Astrocyte of the cerebellum (primary cell): ENCODE results near the gene RTN4R.

Experiments used
- DNase-seq: peaks from one replicate; pipeline ENCODE4 v3.0.0-alpha.2; 2011; ENCODE audit warnings: low read depth
- H3K4me3 ChIP-seq: 2 replicates; pipeline ENCODE4 v1.5.1; 2011; ENCODE audit warnings: mild to moderate bottlenecking, low read depth, low read length, moderate library complexity
- in situ Hi-C: cut with HindIII; loops from 2 replicates; pipeline ENCODE4 v1.10.0; 2017; ENCODE audit warnings: low sequenced_read_pairs
- TF ChIP-seq, protein P1 (sequence below): IDR thresholded peaks from 2 replicates; pipeline ENCODE4 v1.5.1; 2012; ENCODE audit warnings: low read length, low read depth, moderate library complexity, mild to moderate bottlenecking; ENCODE audit errors: missing control alignments

Gene RTN4R

GRCh38 chr22:20218987-20219386, 49.1 kb downstream of the RTN4R start:
- in situ Hi-C loops: no loop called here

GRCh38 chr22:20218326-20218872, 49.7 kb downstream of the RTN4R start:
- no peak for DNase-seq
- no peak overlapping the region for H3K4me3 ChIP-seq
- in situ Hi-C loops: no loop called here
- TF ChIP-seq, protein P1, sequence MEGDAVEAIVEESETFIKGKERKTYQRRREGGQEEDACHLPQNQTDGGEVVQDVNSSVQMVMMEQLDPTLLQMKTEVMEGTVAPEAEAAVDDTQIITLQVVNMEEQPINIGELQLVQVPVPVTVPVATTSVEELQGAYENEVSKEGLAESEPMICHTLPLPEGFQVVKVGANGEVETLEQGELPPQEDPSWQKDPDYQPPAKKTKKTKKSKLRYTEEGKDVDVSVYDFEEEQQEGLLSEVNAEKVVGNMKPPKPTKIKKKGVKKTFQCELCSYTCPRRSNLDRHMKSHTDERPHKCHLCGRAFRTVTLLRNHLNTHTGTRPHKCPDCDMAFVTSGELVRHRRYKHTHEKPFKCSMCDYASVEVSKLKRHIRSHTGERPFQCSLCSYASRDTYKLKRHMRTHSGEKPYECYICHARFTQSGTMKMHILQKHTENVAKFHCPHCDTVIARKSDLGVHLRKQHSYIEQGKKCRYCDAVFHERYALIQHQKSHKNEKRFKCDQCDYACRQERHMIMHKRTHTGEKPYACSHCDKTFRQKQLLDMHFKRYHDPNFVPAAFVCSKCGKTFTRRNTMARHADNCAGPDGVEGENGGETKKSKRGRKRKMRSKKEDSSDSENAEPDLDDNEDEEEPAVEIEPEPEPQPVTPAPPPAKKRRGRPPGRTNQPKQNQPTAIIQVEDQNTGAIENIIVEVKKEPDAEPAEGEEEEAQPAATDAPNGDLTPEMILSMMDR: no peak

More at GRCh38 chr22:20218987-20219386, 49.1 kb downstream of the RTN4R start:
- no peak overlapping the region for H3K4me3 ChIP-seq
- DNase-seq: no peak
- TF ChIP-seq, protein P1: no peak

- no peak overlapping the region for H3K4me3 ChIP-seq
- TF ChIP-seq, protein P1: no peak
- in situ Hi-C loops: no loop called here
- no peak for DNase-seq
Observed at GRCh38 chr22:20217563-20217962, 50.6 kb downstream of the RTN4R start.

DNA sequence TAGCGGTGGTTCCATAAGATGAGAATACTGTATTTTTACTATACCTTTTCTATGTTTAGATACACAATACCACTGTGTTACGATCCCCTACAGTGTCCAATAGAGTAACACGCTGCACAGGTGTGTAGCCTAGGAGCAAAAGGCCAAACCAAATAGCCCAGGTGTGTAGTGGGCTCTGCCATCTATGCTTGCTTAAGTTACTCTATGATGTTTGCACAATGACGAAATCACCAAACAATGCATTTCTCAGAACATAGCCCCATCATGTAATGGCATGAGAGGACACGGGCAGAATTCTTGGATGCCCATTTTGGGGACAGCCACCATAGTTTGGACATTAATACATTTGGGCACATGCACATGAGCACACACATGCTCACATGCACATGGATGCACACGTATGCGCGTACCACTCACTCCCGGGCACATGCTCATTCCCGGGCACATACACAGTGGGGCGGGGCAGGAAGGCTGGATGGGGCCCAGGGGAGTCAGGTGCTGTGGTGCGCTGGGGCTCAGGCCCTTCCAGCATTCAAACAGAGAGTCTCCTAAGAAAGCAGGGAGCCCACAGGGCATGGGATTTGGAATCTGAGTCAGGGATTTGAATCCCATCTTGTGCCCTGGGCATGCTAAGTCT, 51.1 kb downstream of the RTN4R start:
- TF ChIP-seq, protein P1: no peak
- no peak overlapping the region for H3K4me3 ChIP-seq
- in situ Hi-C loops: no loop called here
- no peak for DNase-seq

DNA sequence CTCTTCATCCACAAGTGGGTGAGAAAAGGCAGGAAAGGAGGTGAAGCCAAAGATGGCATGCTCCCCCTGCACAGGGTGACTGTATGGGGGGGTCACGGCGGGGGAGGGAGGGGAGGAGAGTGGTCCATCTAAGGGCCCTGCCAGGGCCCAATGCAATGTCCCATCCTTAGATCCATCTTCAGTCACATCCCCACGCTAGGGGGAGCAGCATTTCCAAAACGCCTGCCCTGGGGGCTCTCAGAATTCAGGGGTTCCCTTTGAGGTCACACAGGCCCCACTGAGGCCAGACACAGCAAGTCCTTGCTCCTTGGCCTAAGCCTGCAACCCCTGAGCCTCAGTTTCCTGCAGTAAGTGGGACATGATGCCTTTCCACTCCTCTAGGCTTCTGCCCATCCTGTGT, 52.4 kb downstream of the RTN4R start:
- no peak overlapping the region for H3K4me3 ChIP-seq
- in situ Hi-C loops: no loop called here
- no peak for DNase-seq
- TF ChIP-seq, protein P1: no peak

DNA sequence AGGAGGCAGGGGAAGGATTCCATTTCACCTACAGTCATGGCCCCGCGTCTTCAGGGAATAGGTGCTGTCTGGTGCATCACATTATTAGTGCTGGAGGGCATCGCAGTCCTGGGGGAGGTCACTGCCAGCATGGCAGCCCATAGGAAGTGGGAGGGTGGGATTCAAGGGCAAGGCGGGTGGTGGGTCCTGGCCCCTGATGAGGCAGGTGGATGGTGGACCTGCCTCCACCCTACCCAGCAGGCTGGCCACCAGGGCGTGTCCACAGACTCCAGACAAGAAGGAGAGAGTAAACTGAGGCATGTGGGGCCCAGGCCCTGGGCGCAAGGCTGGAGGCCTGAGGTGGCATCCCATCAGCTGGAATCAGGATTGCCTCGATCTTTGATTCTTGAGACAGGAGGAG, 53.3 kb downstream of the RTN4R start:
- no peak for DNase-seq
- in situ Hi-C loops: no loop called here

More for the DNA sequence above, 53.3 kb downstream of the RTN4R start:
- no peak overlapping the region for H3K4me3 ChIP-seq
- TF ChIP-seq, protein P1: no peak
